Right renal cortex interstitium (tissue), 3 donors: ENCODE measurements around the gene RNF114. TPM values are rescaled to one million over a fixed set of nuclear protein-coding genes. Genes with fewer than 3 reads are reported as not detected.
"Not testable (repeated sequence)": the region's sequence is repeated elsewhere in the genome, so short reads cannot be mapped to it uniquely, and the experiment has no call there.

ENCODE experiments used
- DNase-seq, 3 donors: peaks; one replicate each; pipeline ENCODE4 v3.0.0-alpha.2; 2013; ENCODE audit warnings: low read depth in 3 of 3, low spot score in 2 of 3
- polyA plus RNA-seq, 3 donors: library from polyadenylated mRNA; unstranded; fragments of 120-200 nt; gene quantifications; one replicate each; pipeline ENCODE4 v1.2.1, GENCODE V29; 2013; ENCODE audit not compliant: insufficient read length in 3 of 3

Gene RNF114
- polyA plus RNA-seq, result 10 to 100 TPM; 64.1 to 67.4 (median 67.2) TPM

- peak in 2 of 3 donors; percentile 85 to 86 for DNase-seq
Observed at GRCh38 chr20:49936153-49937026, at the start of gene RNF114. TSS of gene RNF114 (plus strand) at chr20:49936397. CDS start at chr20:49936413, 16 bp downstream.

- DNase-seq, result no peak
Observed at GRCh38 chr20:49886571-49887213, 49.5 kb upstream of the RNF114 start.

- no peak for DNase-seq
Observed at GRCh38 chr20:49887251-49888211, 48.7 kb upstream of the RNF114 start.

GRCh38 chr20:49888212-49889000, 47.8 kb upstream of the RNF114 start:
- DNase-seq, result peak in 1 of 3 donors; percentile 41

GRCh38 chr20:49889001-49889934, 46.9 kb upstream of the RNF114 start:
- no peak for DNase-seq

- no peak for DNase-seq
Observed at GRCh38 chr20:49889935-49890333, 46.3 kb upstream of the RNF114 start.

- no peak for DNase-seq
Observed at GRCh38 chr20:49890471-49891361, 45.5 kb upstream of the RNF114 start.

- DNase-seq, result no peak
Observed at GRCh38 chr20:49891476-49892110, 44.6 kb upstream of the RNF114 start.

- DNase-seq, result no peak
Observed at GRCh38 chr20:49892260-49892659, 43.9 kb upstream of the RNF114 start.

GRCh38 chr20:49892817-49893216, 43.4 kb upstream of the RNF114 start:
- DNase-seq, result no peak

GRCh38 chr20:49893242-49894072, 42.7 kb upstream of the RNF114 start:
- no peak for DNase-seq

- DNase-seq, result no peak
Observed at GRCh38 chr20:49894073-49894470, 42.1 kb upstream of the RNF114 start.

- DNase-seq, result not testable (repeated sequence)
Observed at GRCh38 chr20:49895474-49896093, 40.6 kb upstream of the RNF114 start.

- no peak for DNase-seq
Observed at GRCh38 chr20:49896204-49896603, 40.0 kb upstream of the RNF114 start.

GRCh38 chr20:49899541-49900383, 36.4 kb upstream of the RNF114 start:
- no peak for DNase-seq
